IMR-90 (cell line): ENCODE results near the gene SETD3.

Experiments
- BHLHE40 ChIP-seq: fragments of 150-350 bp; IDR thresholded peaks from 2 replicates; pipeline ENCODE4 v1.6.1; 2016; ENCODE audit warnings: mild to moderate bottlenecking, low read depth, low read length
- CEBPB ChIP-seq: IDR thresholded peaks from 2 replicates; pipeline ENCODE4 v1.6.1; 2012; ENCODE audit warnings: low read depth, low read length, improper control_type of control experiment
- CTCF ChIP-seq: conservative IDR thresholded peaks from 2 replicates; pipeline ENCODE4 v1.5.1; 2012; ENCODE audit warnings: mild to moderate bottlenecking, low read depth, low read length, improper control_type of control experiment
- ELK1 ChIP-seq: fragments of 150-350 bp; IDR thresholded peaks from 2 replicates; pipeline ENCODE4 v1.6.1; 2016; ENCODE audit warnings: low read depth, mild to moderate bottlenecking, low read length, moderate library complexity, borderline replicate concordance
- FOS ChIP-seq: fragments of 150-350 bp; IDR thresholded peaks from 2 replicates; pipeline ENCODE4 v1.6.1; 2016; ENCODE audit warnings: low read depth, low read length
- MAFK ChIP-seq: IDR thresholded peaks from 2 replicates; pipeline ENCODE4 v1.6.1; 2012; ENCODE audit warnings: low read depth, low read length, improper control_type of control experiment
- MAZ ChIP-seq: IDR thresholded peaks from 2 replicates; pipeline ENCODE4 v1.6.1; 2012; ENCODE audit warnings: low read depth, mild to moderate bottlenecking, low read length, improper control_type of control experiment, moderate library complexity, borderline replicate concordance
- MXI1 ChIP-seq: IDR thresholded peaks from 2 replicates; pipeline ENCODE4 v1.6.1; 2012; ENCODE audit warnings: low read depth, mild to moderate bottlenecking, low read length, moderate library complexity, borderline replicate concordance
- NFE2L2 ChIP-seq: fragments of 150-350 bp; IDR thresholded peaks from 2 replicates; pipeline ENCODE4 v1.6.1; 2016; ENCODE audit warnings: low read depth, mild to moderate bottlenecking, low read length
- POLR2A ChIP-seq: IDR thresholded peaks from 2 replicates; pipeline ENCODE4 v1.6.1; 2012; ENCODE audit warnings: mild to moderate bottlenecking, low read depth, low read length
- RAD21 ChIP-seq: IDR thresholded peaks from 2 replicates; pipeline ENCODE4 v1.6.1; 2012; ENCODE audit warnings: low read length, improper control_type of control experiment
- RFX5 ChIP-seq: IDR thresholded peaks from 2 replicates; pipeline ENCODE4 v1.8.0; 2012; ENCODE audit warnings: low read depth, mild to moderate bottlenecking, low read length, moderate library complexity
- SMC3 ChIP-seq: fragments of 150-350 bp; IDR thresholded peaks from 2 replicates; pipeline ENCODE4 v1.6.1; 2016; ENCODE audit warnings: low read depth, mild to moderate bottlenecking, antibody characterized with exemption, low read length, moderate library complexity
- USF2 ChIP-seq: fragments of 150-350 bp; IDR thresholded peaks from 2 replicates; pipeline ENCODE4 v1.6.1; 2017; ENCODE audit warnings: mild to moderate bottlenecking, antibody characterized with exemption, low read length, low read depth

- no peak for TF ChIP-seq CTCF
- no peak for TF ChIP-seq SMC3
- TF ChIP-seq POLR2A = no peak
- TF ChIP-seq MAFK = no peak
- no peak for TF ChIP-seq CEBPB
- TF ChIP-seq NFE2L2 = no peak
- no peak for TF ChIP-seq BHLHE40
- TF ChIP-seq RAD21 = no peak
- TF ChIP-seq RFX5 = no peak
- no peak for TF ChIP-seq MXI1
- TF ChIP-seq ELK1 = no peak
- no peak for TF ChIP-seq FOS
- no peak for TF ChIP-seq USF2
- TF ChIP-seq MAZ = no peak
These were observed 42.5 kb upstream of the SETD3 start for GRCh38 chr14:99522934-99523703.
